IPS-18a (cell line): Measurements from ENCODE around the gene NDFIP1.

Experiments used
- H3K27ac ChIP-seq: one replicate; pipeline ENCODE4 v1.5.1; 2013; ENCODE audit warnings: low read length
- H3K27me3 ChIP-seq: one replicate; pipeline ENCODE4 v1.6.1; 2013; ENCODE audit warnings: mild to moderate bottlenecking, low read length; ENCODE audit not compliant: control insufficient read depth, insufficient read depth
- H3K36me3 ChIP-seq: one replicate; pipeline ENCODE4 v1.6.1; 2013; ENCODE audit warnings: low read depth, low read length; ENCODE audit not compliant: control insufficient read depth
- H3K4me1 ChIP-seq: one replicate; pipeline ENCODE4 v1.6.1; 2013; ENCODE audit warnings: low read depth, low read length; ENCODE audit not compliant: control insufficient read depth
- H3K4me3 ChIP-seq: one replicate; pipeline ENCODE4 v1.5.1; 2013; ENCODE audit warnings: low read length
- H3K9ac ChIP-seq: one replicate; pipeline ENCODE4 v1.6.1; 2013; ENCODE audit warnings: mild to moderate bottlenecking, low read length, moderate library complexity
- H3K9me3 ChIP-seq: one replicate; pipeline ENCODE4 v1.6.1; 2013; ENCODE audit warnings: low read depth, low read length; ENCODE audit not compliant: control insufficient read depth

NDFIP1 gene

GRCh38 chr5:142200387-142200786 is 91.8 kb downstream of the NDFIP1 start:
- no peaks in the 10 kb centered on the region for H3K9me3 ChIP-seq
- H3K36me3 ChIP-seq = no peaks in the 10 kb centered on the region
- H3K4me3 ChIP-seq = no peak overlapping the region
- H3K9ac ChIP-seq = no peak overlapping the region
- peaks cover 8% of the 10 kb centered on the region for H3K4me1 ChIP-seq
- H3K27ac ChIP-seq = no peak overlapping the region
- no peaks in the 10 kb centered on the region for H3K27me3 ChIP-seq

- Histone ChIP-seq H3K4me1 (peaks cover 8% of the 10 kb centered on the region), H3K9me3 (no peaks in the 10 kb centered on the region), H3K4me3 (no peak overlapping the region), H3K27ac (no peak overlapping the region), H3K9ac (no peak overlapping the region), H3K36me3 (no peaks in the 10 kb centered on the region), H3K27me3 (no peaks in the 10 kb centered on the region)
Observed at GRCh38 chr5:142201471-142201887, 92.9 kb downstream of the NDFIP1 start.

GRCh38 chr5:142202282-142202681 is 93.7 kb downstream of the NDFIP1 start:
- Histone ChIP-seq H3K4me1 (peaks cover 5% of the 10 kb centered on the region), H3K9ac (no peak overlapping the region), H3K27ac (no peak overlapping the region), H3K9me3 (no peaks in the 10 kb centered on the region), H3K27me3 (no peaks in the 10 kb centered on the region), H3K4me3 (no peak overlapping the region), H3K36me3 (no peaks in the 10 kb centered on the region)
